ENCODE measurements around the gene CASZ1.

The CASZ1 gene

GRCh38 chr1:10616696-10617095 lies 179.8 kb downstream of the CASZ1 start:
- no peak for DNase-seq

- DNase-seq = no peak
These were observed 180.3 kb downstream of the CASZ1 start for GRCh38 chr1:10615932-10616671.

GRCh38 chr1:10615332-10615731 lies 181.1 kb downstream of the CASZ1 start:
- DNase-seq = no peak

- no peak for DNase-seq
These were observed 181.8 kb downstream of the CASZ1 start for GRCh38 chr1:10614377-10615225.

GRCh38 chr1:10613861-10614260 lies 182.6 kb downstream of the CASZ1 start:
- DNase-seq = no peak

- no peak for DNase-seq
These were observed 183.1 kb downstream of the CASZ1 start for GRCh38 chr1:10613340-10613739.

GRCh38 chr1:10612436-10613160 lies 183.8 kb downstream of the CASZ1 start:
- no peak for DNase-seq

GRCh38 chr1:10610901-10611600 lies 185.4 kb downstream of the CASZ1 start:
- DNase-seq = no peak

GRCh38 chr1:10608690-10609089 lies 187.8 kb downstream of the CASZ1 start:
- DNase-seq = no peak

- DNase-seq = no peak
These were observed 189.2 kb downstream of the CASZ1 start for GRCh38 chr1:10607228-10607627.

- DNase-seq = no peak
These were observed 190.4 kb downstream of the CASZ1 start for GRCh38 chr1:10606064-10606463.

- no peak for DNase-seq
These were observed 191.5 kb downstream of the CASZ1 start for GRCh38 chr1:10604966-10605365.

GRCh38 chr1:10602936-10603335 lies 193.5 kb downstream of the CASZ1 start:
- no peak for DNase-seq

- no peak for DNase-seq
These were observed 194.9 kb downstream of the CASZ1 start for GRCh38 chr1:10601342-10602070.

- no peak for DNase-seq
These were observed 197.1 kb downstream of the CASZ1 start for GRCh38 chr1:10599194-10599861.

- no peak for DNase-seq
These were observed 198.1 kb downstream of the CASZ1 start for GRCh38 chr1:10598389-10598702.

- DNase-seq = no peak
These were observed 198.7 kb downstream of the CASZ1 start for GRCh38 chr1:10597492-10598388.

- no peak for DNase-seq
These were observed 199.7 kb downstream of the CASZ1 start for GRCh38 chr1:10596780-10597179.

- no peak for DNase-seq
These were observed 201.7 kb downstream of the CASZ1 start for GRCh38 chr1:10594595-10595223.

- no peak for DNase-seq
These were observed 202.7 kb downstream of the CASZ1 start for GRCh38 chr1:10593750-10594149.

Measured in GDM1 (cell line).